B cell (primary cell): ENCODE data around the gene RNF157. TPM values are rescaled to one million over a fixed set of nuclear protein-coding genes. Genes with fewer than 3 reads are reported as not detected.
A peak's percentile ranks its signal among the peaks of the same experiment; 100 is the strongest.

Experiments used
- ATAC-seq: fragments of 200-7000 bp; cut with Tn5 transposase; one replicate; pipeline ENCODE4 v1.10.0; 2021; ENCODE audit warnings: low read depth, mild to moderate bottlenecking, moderate number of reproducible peaks, moderate library complexity
- CTCF ChIA-PET: fragments of 350-600 bp; sonication (Branson Sonifier 250); formaldehyde crosslinking; loops from one replicate; lab custom pipeline; 2021; ENCODE audit warnings: antibody characterized with exemption, inconsistent platforms; lab: Charles Lee
- POLR2A ChIA-PET: fragments of 350-600 bp; sonication (Branson Sonifier 250); formaldehyde crosslinking; loops from one replicate; lab custom pipeline; 2021; ENCODE audit warnings: antibody characterized with exemption; lab: Charles Lee
- DNase-seq: peaks from one replicate; pipeline ENCODE4 v3.0.0; 2013
- H2AFZ ChIP-seq: 2 replicates; pipeline ENCODE4 v1.6.1; 2012; ENCODE audit warnings: mild to moderate bottlenecking, low read depth, low read length; ENCODE audit not compliant: insufficient read depth, poor library complexity, severe bottlenecking
- H3K27ac ChIP-seq, 2 donors: 1 replicate in 1 of 2; 2 replicates in 1 of 2; pipeline ENCODE4 v1.5.1; 2012 to 2013; ENCODE audit warnings: low read length in 2 of 2, mild to moderate bottlenecking in 2 of 2, moderate library complexity in 1 of 2
- H3K27me3 ChIP-seq, 4 experiments: fragments of 200-600 bp in 1 of 4; sonication (generic) in 1 of 4; replicated peaks in 1 of 4; 1 replicate in 2 of 4; 2 replicates in 2 of 4; pipeline versions ENCODE4 v1.6.1 to v1.7.0; 2013 to 2016; ENCODE audit warnings: low read length in 3 of 4, mild to moderate bottlenecking in 2 of 4, mixed read lengths in 1 of 4, moderate library complexity in 1 of 4; ENCODE audit not compliant: insufficient read depth in 4 of 4, control insufficient read depth in 3 of 4; ENCODE audit errors: control extremely low read depth in 1 of 4
- H3K36me3 ChIP-seq, 2 experiments: replicated peaks in 1 of 2; 1 replicate in 1 of 2; 2 replicates in 1 of 2; pipeline versions ENCODE4 v1.6.1 to v1.7.1; 2013; ENCODE audit warnings: low read length in 1 of 2; ENCODE audit not compliant: insufficient read depth in 2 of 2, control insufficient read depth in 1 of 2; ENCODE audit errors: control extremely low read depth in 1 of 2, extremely low read depth in 1 of 2
- H3K4me1 ChIP-seq, 2 donors: fragments of 200-600 bp in 1 of 2; sonication (generic) in 1 of 2; 1 replicate in 1 of 2; 2 replicates in 1 of 2; pipeline versions ENCODE4 v1.5.1 to v1.6.1; 2013 to 2017; ENCODE audit warnings: low read length in 2 of 2; ENCODE audit not compliant: control insufficient read depth in 2 of 2, insufficient read depth in 2 of 2
- H3K4me2 ChIP-seq: replicated peaks from 2 replicates; pipeline ENCODE3; 2012; ENCODE audit warnings: mild to moderate bottlenecking, low read depth, low read length; ENCODE audit not compliant: poor library complexity, severe bottlenecking
- H3K4me3 ChIP-seq, 5 experiments: fragments of 200-600 bp in 1 of 5; sonication (generic) in 1 of 5; 1 replicate in 3 of 5; 2 replicates in 2 of 5; pipeline versions ENCODE4 v1.5.1 to v1.7.0; 2011 to 2016; ENCODE audit warnings: low read length in 4 of 5, mild to moderate bottlenecking in 4 of 5, low read depth in 2 of 5, control low read depth in 1 of 5, moderate library complexity in 1 of 5; ENCODE audit not compliant: insufficient read depth in 1 of 5; ENCODE audit errors: control extremely low read depth in 1 of 5, extremely low read depth in 1 of 5
- H3K79me2 ChIP-seq: fragments of 200-600 bp; sonication (generic); one replicate; pipeline ENCODE4 v1.6.0; 2016; ENCODE audit warnings: low read length; ENCODE audit not compliant: control insufficient read depth, insufficient read depth
- H3K9ac ChIP-seq: fragments of 200-600 bp; sonication (generic); 2 replicates; pipeline ENCODE4 v1.6.1; 2017; ENCODE audit warnings: mild to moderate bottlenecking, low read length, moderate library complexity
- H3K9me3 ChIP-seq, 3 donors: one replicate each; pipeline versions ENCODE4 v1.6.1 to v1.7.1; 2013; ENCODE audit warnings: low read length in 2 of 3; ENCODE audit not compliant: control insufficient read depth in 2 of 3, insufficient read depth in 1 of 3; ENCODE audit errors: control extremely low read depth in 1 of 3
- H4K20me1 ChIP-seq: 2 replicates; pipeline ENCODE4 v1.6.0; 2012; ENCODE audit warnings: mild to moderate bottlenecking, low read length; ENCODE audit not compliant: insufficient read depth, control insufficient read depth, poor library complexity, severe bottlenecking
- H3K27ac Mint-ChIP-seq: one replicate; pipeline ENCODE4 v1.8.0; 2021; ENCODE audit warnings: mixed read lengths
- H3K27me3 Mint-ChIP-seq: one replicate; pipeline ENCODE4 v1.8.0; 2021; ENCODE audit warnings: mixed read lengths
- H3K4me1 Mint-ChIP-seq: one replicate; pipeline ENCODE4 v1.8.0; 2021; ENCODE audit warnings: mixed read lengths
- H3K4me3 Mint-ChIP-seq: one replicate; pipeline ENCODE4 v1.8.0; 2021; ENCODE audit warnings: mixed read lengths
- H3K9me3 Mint-ChIP-seq: one replicate; pipeline ENCODE4 v1.8.0; 2022; ENCODE audit warnings: mixed read lengths; ENCODE audit not compliant: insufficient read depth
- CTCF ChIP-seq: fragments of 200-600 bp; IDR thresholded peaks from one replicate; pipeline ENCODE4 v1.8.0; 2022; ENCODE audit warnings: antibody characterized with exemption, mild to moderate bottlenecking
- WGBS: methylation state at CpG from one replicate; pipeline ENCODE4 v1.1.5; 2013; ENCODE audit warnings: missing lambda C conversion rate; ENCODE audit not compliant: insufficient coverage; 5-methylcytosine and 5-hydroxymethylcytosine counted together
- intact Hi-C: fragments of 100-400 bp; cut with micrococcal nuclease; formaldehyde crosslinking; loops from one replicate; pipeline ENCODE4 v1.10.0; 2022
- polyA plus RNA-seq: library from polyadenylated mRNA; depleted of rRNA; stranded (reverse); fragments of >200 nt; gene quantifications from 2 replicates; pipeline ENCODE4 v1.2.3, GENCODE V29; 2012
- total RNA-seq, 2 donors: library from RNA; stranded (reverse); fragments of 120-200 nt in 1 of 2; gene quantifications; 1 replicate in 1 of 2; 2 replicates in 1 of 2; pipeline versions ENCODE4 v1.2.3 to v1.2.4, GENCODE V29; 2013 to 2022

RNF157 gene
- total and polyA plus RNA-seq, 2 donors (not counting 1 experiment from before 2014, with no cell fraction given), result 0.54 to 1.2 TPM

DNA sequence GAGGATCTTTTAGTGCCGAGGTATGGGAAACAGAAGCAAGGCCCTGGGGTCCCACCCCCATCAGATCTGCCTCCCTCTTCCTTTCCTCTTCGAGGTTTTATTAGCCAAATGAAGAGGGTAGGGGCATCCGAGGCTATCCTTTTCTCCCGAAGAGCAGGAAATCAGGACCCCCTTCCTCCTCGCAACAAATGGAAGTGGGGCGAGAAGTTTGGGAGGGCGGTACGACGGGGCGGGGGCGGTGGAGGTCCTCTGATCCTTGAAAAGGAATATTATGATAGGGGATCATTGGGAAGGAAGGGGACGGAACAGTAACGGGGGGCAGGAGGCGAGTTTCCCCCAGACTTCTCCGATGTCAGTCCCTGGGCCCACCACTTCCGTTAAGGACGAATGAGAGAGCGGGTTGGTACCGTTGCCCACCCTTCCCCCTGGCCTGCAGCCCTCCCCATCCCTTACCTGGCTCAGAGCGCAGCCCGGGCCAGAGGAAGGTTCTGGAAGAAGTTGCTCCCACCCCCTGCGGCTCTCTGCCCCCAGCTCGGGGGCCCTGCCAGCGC, 99.6 kb downstream of the RNF157 start:
- intact Hi-C loops, result loop anchor here (1.0 to 5.0 kb wide), 4 partner anchors 19 to 139 kb away; no protein-coding TSS in a partner anchor
- Histone ChIP-seq H3K79me2 (no peaks in the 10 kb centered on the region), H3K9me3 (peaks cover 0 to 10% (median 0%) of the 10 kb centered on the region in 3 donors), H3K4me1 (peaks cover 47 to 56% of the 10 kb centered on the region in 2 donors), H3K9ac (peak overlapping the region; percentile 73), H4K20me1 (no peaks in the 10 kb centered on the region), H3K4me3 (peak overlapping the region in 4 of 5 experiments; percentile 55 to 81 (median 58)), H3K4me2 (peak overlapping the region; percentile 99), H2AFZ (peak overlapping the region; percentile 83), H3K27ac (no peak overlapping the region), H3K36me3 (no peaks in the 10 kb centered on the region), H3K27me3 (peaks cover 0 to 43% (median 11%) of the 10 kb centered on the region in 4 experiments)
- 0% methylated on average over 4 of the region's 24 CpGs for WGBS
- no peak for TF ChIP-seq CTCF
- no peak for DNase-seq
- ATAC-seq, result no peak
- H3K27me3 Mint-ChIP-seq, result peaks cover 14% of the 10 kb centered on the region
- no peak overlapping the region for H3K27ac Mint-ChIP-seq
- peaks cover 47% of the 10 kb centered on the region for H3K4me1 Mint-ChIP-seq
- CTCF ChIA-PET, result interaction anchor here (0.8 to 3.0 kb wide), 8 partner anchors 8 to 141 kb away, joined by 3 to 18 read pairs (median 4); no protein-coding TSS in a partner anchor
- POLR2A ChIA-PET, result interaction anchor here (0.5 kb wide), 1 partner anchor 235 kb away, joined by 3 read pairs; no protein-coding TSS in a partner anchor
- peak overlapping the region; percentile 90 for H3K4me3 Mint-ChIP-seq
- H3K9me3 Mint-ChIP-seq, result no peaks in the 10 kb centered on the region
